ENCODE data around the gene TAF9B. TPM values are rescaled to one million over a fixed set of nuclear protein-coding genes. Genes with fewer than 3 reads are reported as not detected.
"Not testable (repeated sequence)": the region's sequence is repeated elsewhere in the genome, so short reads cannot be mapped to it uniquely, and the experiment has no call there.

The TAF9B gene
- total RNA-seq, 1 experiment from 2014 or later = 31.0 TPM

- H3K27me3 ChIP-seq, DNase-seq, H3K36me3 ChIP-seq, H3K4me3 ChIP-seq, H3K9me3 ChIP-seq: not testable (repeated sequence)
Observed at GRCh38 chrX:78081413-78081812, 58.0 kb downstream of the TAF9B start.

Other genes starting within 250 kb of the TAF9B start
- gene MAGT1, start 244.2 kb downstream of the TAF9B start, total RNA-seq (2014; rRNA removed; shearing (Covaris generic); ENCODE audit: low replicate concordance) = 72.7 and 103 TPM in 2 replicates
- gene COX7B, start 240.2 kb downstream of the TAF9B start, total RNA-seq (2014; rRNA removed; shearing (Covaris generic); ENCODE audit: low replicate concordance) = 355 and 444 TPM in 2 replicates
- gene ATP7A, start 229.0 kb downstream of the TAF9B start, total RNA-seq (2014; rRNA removed; shearing (Covaris generic); ENCODE audit: low replicate concordance) = 4.2 and 6.4 TPM in 2 replicates
- gene PGAM4, start 170.0 kb downstream of the TAF9B start, total RNA-seq (2014; rRNA removed; shearing (Covaris generic); ENCODE audit: low replicate concordance) = not detected in 2 replicates
- gene PGK1, start 35.4 kb downstream of the TAF9B start, total RNA-seq (2014; rRNA removed; shearing (Covaris generic); ENCODE audit: low replicate concordance) = 328 and 387 TPM in 2 replicates
- gene CYSLTR1, start 188.0 kb upstream of the TAF9B start, total RNA-seq (2014; rRNA removed; shearing (Covaris generic); ENCODE audit: low replicate concordance) = not detected in 2 replicates

All from MG63 (cell line).